ENCODE data around the gene EPB41L4A.

EPB41L4A gene

DNA sequence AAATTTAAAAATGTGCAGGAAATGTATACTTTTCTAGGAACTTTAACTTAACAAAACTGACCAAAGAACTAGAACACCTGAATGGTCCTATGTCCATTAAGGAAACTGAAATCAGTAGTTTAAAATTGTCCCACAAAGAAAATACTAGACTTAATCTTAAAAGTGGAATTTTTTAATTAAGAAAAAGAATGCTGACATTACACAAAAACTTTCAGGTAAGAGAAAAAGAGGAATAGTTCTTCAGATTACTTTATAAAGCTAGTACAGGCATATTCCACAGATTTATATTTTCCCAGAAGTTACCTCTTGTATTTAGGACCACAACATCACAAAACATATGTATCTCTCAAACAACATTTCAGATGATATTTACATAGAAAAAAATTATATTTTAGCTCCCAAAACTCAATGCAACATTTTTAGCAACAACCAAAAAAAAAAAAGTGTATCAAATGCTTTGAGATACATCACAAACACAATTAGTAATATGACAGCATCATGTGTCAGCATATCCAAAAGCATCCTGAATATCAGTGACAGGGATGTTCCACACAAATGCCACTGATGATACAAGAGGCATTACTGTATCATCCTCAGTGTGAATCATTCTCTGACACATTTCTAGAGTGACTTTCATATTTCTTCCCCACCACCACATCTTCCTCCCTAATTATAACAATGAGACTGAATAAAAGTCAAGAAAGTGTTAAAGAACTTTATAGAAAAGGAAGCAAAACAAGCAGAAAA, 264.0 kb downstream of the EPB41L4A start:
- POLR2A ChIA-PET = no interaction called here
- TF ChIP-seq, protein P1, sequence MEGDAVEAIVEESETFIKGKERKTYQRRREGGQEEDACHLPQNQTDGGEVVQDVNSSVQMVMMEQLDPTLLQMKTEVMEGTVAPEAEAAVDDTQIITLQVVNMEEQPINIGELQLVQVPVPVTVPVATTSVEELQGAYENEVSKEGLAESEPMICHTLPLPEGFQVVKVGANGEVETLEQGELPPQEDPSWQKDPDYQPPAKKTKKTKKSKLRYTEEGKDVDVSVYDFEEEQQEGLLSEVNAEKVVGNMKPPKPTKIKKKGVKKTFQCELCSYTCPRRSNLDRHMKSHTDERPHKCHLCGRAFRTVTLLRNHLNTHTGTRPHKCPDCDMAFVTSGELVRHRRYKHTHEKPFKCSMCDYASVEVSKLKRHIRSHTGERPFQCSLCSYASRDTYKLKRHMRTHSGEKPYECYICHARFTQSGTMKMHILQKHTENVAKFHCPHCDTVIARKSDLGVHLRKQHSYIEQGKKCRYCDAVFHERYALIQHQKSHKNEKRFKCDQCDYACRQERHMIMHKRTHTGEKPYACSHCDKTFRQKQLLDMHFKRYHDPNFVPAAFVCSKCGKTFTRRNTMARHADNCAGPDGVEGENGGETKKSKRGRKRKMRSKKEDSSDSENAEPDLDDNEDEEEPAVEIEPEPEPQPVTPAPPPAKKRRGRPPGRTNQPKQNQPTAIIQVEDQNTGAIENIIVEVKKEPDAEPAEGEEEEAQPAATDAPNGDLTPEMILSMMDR (IDR thresholded peaks at IDR 0.05; ENCODE audit: control extremely low read depth, extremely low read depth, low read depth, missing control alignments) = no peak
- no peak for DNase-seq (ENCODE audit: extremely low spot score)
- CTCF ChIA-PET = interaction anchor here (1.7 kb wide), 1 partner anchor 605 kb away, joined by 5 read pairs; no protein-coding TSS in a partner anchor

DNA sequence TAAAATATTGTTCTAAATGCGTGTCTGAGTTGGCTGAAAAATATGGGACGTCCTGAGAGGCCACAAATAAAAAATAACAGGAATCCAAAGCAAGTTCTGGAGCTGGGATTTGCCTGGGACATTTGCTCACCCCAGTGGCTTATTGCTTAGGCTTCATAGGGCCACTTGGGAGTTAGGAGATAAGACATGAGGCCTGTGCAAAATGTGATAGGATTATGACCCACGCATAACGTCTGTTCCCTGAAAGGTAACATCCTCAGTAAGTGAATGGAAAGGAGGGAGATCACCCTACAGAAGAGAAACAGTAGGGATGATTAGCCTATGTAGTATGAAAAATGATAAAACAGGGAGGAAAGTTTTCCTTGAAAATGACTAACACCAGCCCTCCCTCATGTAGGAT, 269.4 kb downstream of the EPB41L4A start:
- DNase-seq (ENCODE audit: extremely low spot score) = no peak
- TF ChIP-seq, protein P1 (IDR thresholded peaks at IDR 0.05; ENCODE audit: control extremely low read depth, extremely low read depth, low read depth, missing control alignments) = no peak
- CTCF ChIA-PET = interaction anchor here (1.9 to 4.0 kb wide), 2 partner anchors 599 to 618 kb away, joined by 4 to 21 read pairs; no protein-coding TSS in a partner anchor
- POLR2A ChIA-PET = no interaction called here

DNA sequence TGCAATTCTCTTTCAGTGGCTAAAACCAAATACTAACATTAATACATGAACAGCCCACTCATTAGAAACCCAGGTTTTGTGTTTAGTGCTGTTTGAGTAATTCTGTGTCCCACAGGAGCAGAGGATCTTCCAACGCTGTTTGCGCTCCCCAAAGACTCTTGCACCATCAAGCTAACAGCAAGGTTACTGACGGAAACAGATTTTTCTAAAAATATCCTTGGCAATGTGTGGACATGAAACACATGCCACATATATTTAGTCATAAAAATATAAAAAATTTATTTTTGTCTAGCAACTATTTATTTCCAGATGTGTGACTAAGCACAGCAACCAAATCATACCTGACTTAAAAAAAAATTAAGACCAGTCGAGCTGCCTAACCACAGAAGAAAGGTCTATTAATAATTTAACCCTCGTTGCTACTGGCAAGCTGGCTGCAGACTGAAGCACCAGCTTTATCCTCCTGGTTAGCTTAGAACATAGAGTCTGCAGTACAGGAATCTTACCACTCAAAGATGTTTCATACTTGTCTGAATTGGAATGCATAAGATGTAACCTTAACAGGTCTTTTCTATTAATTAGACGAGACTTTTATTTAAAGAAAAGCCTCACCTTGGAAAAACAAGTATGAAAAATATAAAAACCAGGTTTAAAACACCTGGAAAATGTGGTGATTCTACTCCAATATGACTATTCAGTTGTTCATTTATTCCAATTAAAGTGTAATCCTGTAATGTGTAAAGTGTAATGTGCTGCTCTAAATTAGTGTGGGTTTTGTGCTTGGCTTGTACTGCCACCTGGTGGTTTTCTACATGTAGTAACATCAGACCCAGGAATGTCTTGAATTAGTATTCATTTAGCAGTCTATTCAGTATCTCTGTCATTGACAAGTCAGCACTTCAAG, 272.5 kb downstream of the EPB41L4A start:
- TF ChIP-seq, protein P1 (IDR thresholded peaks at IDR 0.05; ENCODE audit: control extremely low read depth, extremely low read depth, low read depth, missing control alignments) = peak; percentile 50
- ChIA-PET CTCF (interaction anchor here (0.6 to 5.2 kb wide), 25 partner anchors 11 to 990 kb away, joined by 3 to 94 read pairs (median 4); no protein-coding TSS in a partner anchor), POLR2A (no interaction called here)
- DNase-seq (ENCODE audit: extremely low spot score) = peak; percentile 49

DNA sequence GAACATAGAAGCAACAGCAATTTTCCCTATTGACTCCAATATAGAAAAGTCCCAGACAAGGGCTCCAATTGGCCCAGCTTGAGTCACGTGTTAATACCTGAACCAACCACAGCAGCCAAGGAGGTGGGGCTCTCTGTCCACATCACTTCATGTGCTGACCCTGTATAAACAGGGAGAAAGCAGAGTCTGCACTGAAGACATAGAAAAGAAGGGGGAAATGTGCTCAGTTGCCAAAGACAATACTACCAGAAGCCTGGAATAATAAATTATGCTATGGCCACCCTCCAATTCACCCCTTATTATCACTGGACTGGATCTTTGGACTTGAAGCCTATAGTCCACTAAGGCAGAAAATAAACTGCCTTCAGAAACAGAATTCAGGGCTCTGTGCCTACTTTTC, 275.4 kb downstream of the EPB41L4A start:
- TF ChIP-seq, protein P1 (IDR thresholded peaks at IDR 0.05; ENCODE audit: control extremely low read depth, extremely low read depth, low read depth, missing control alignments) = no peak
- CTCF ChIA-PET = interaction anchor here (1.9 to 5.2 kb wide), 2 partner anchors 592 to 612 kb away, joined by 5 to 94 read pairs; no protein-coding TSS in a partner anchor
- POLR2A ChIA-PET = no interaction called here
- DNase-seq (ENCODE audit: extremely low spot score) = no peak

DNA sequence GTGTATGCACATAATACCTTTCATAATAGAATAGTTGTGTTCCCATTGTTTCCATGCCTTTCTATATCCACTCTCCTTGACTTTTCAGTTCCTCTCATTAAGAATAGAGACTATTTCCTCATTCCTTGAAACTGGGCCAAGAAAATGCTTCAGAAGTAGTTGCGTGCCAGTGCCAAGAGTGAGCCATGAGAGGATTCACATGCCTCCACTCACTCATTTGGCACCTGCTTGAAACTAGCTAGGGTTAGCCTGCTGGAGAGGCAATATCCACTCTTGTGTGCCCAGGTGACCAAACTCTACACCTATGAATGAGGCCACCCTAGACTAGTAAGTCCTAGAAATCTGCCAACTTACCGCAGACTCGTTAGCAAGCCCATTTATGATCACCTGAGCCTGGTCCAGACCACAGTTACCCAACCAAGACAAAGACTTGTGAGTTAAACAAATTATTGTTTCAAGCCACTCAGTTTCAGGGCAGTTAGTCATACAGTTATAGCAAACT, 276.3 kb downstream of the EPB41L4A start:
- POLR2A ChIA-PET = no interaction called here
- CTCF ChIA-PET = interaction anchor here (0.9 to 5.2 kb wide), 5 partner anchors 32 to 611 kb away, joined by 3 to 94 read pairs (median 3); no protein-coding TSS in a partner anchor
- no peak for DNase-seq (ENCODE audit: extremely low spot score)
- TF ChIP-seq, protein P1 (IDR thresholded peaks at IDR 0.05; ENCODE audit: control extremely low read depth, extremely low read depth, low read depth, missing control alignments) = no peak

DNA sequence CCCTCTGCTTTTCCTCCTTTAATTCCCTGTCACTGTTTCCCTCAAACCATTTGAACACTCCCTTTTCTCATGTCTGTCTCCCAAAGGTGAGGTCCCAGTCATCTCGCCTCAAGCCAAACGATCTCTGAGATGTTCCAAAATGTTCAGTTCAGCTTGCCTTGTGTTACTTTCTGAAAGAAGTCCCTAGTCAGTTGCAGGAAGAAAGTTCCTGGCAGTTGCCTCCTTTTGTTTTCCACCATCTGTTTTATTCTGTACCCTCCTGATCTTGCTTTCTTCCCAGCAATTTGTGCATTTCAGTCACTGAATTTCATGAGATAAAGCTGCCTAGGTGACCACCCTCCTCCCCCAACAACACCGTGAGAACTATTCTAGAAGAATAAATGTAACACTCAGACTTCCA, 277.5 kb downstream of the EPB41L4A start:
- CTCF ChIA-PET = interaction anchor here (1.1 to 2.3 kb wide), 5 partner anchors 14 to 34 kb away, joined by 3 to 6 read pairs (median 3); no protein-coding TSS in a partner anchor
- POLR2A ChIA-PET = no interaction called here
- DNase-seq (ENCODE audit: extremely low spot score) = no peak
- TF ChIP-seq, protein P1 (IDR thresholded peaks at IDR 0.05; ENCODE audit: control extremely low read depth, extremely low read depth, low read depth, missing control alignments) = no peak

Measured in GM10248 (cell line).